Kidney glomerular epithelial cell (primary cell): ENCODE measurements around the gene UBA52.
"Not testable (repeated sequence)": the region's sequence is repeated elsewhere in the genome, so short reads cannot be mapped to it uniquely, and the experiment has no call there.

Source experiments
- DNase-seq: peaks from one replicate; lab custom pipeline; 2025; lab: John Stamatoyannopoulos, UW

The UBA52 gene

GRCh38 chr19:18593367-18594095, 21.9 kb downstream of the UBA52 start:
- no peak for DNase-seq

- peak; percentile 52 for DNase-seq
These were observed 22.6 kb downstream of the UBA52 start for GRCh38 chr19:18594096-18594823.

- DNase-seq: no peak
These were observed 23.2 kb downstream of the UBA52 start for GRCh38 chr19:18594824-18595373.

GRCh38 chr19:18595475-18595874, 23.8 kb downstream of the UBA52 start:
- no peak for DNase-seq

- no peak for DNase-seq
These were observed 25.1 kb downstream of the UBA52 start for GRCh38 chr19:18596752-18597157.

- DNase-seq: no peak
These were observed 26.4 kb downstream of the UBA52 start for GRCh38 chr19:18597809-18598660.

- no peak for DNase-seq
These were observed 27.8 kb downstream of the UBA52 start for GRCh38 chr19:18599485-18599884.

GRCh38 chr19:18600692-18601397, 29.2 kb downstream of the UBA52 start:
- DNase-seq: not testable (repeated sequence)

GRCh38 chr19:18601875-18602274, 30.2 kb downstream of the UBA52 start:
- no peak for DNase-seq

GRCh38 chr19:18603255-18603957, 31.7 kb downstream of the UBA52 start:
- DNase-seq: no peak

- DNase-seq: no peak
These were observed 32.5 kb downstream of the UBA52 start for GRCh38 chr19:18603958-18604819.

- DNase-seq: no peak
These were observed 33.1 kb downstream of the UBA52 start for GRCh38 chr19:18604820-18605159.

GRCh38 chr19:18605196-18605545, 33.5 kb downstream of the UBA52 start:
- DNase-seq: no peak

- no peak for DNase-seq
These were observed 34.1 kb downstream of the UBA52 start for GRCh38 chr19:18605546-18606280.

GRCh38 chr19:18606281-18607225, 34.9 kb downstream of the UBA52 start, which contains the start of gene CRLF1:
TSS of gene CRLF1 (minus strand) at chr19:18606799. CDS start at chr19:18606656, 143 bp downstream.
- no peak for DNase-seq

GRCh38 chr19:18607226-18608101, 35.8 kb downstream of the UBA52 start:
- DNase-seq: no peak

- DNase-seq: no peak
These were observed 36.6 kb downstream of the UBA52 start for GRCh38 chr19:18608102-18608804.
